Sigmoid colon (tissue), 4 donors: Measurements from ENCODE around the gene GRHPR.

Experiments used
- CTCF ChIP-seq, 4 experiments: fragments of 450-650 bp in 3 of 4; fragments of 200-600 bp in 1 of 4; IDR thresholded peaks; one replicate each; pipeline ENCODE4 v1.5.1; 2016 to 2019; ENCODE audit warnings: antibody characterized with exemption in 4 of 4, mild to moderate bottlenecking in 3 of 4, moderate library complexity in 2 of 4
- EP300 ChIP-seq, 4 donors: sonication (generic); formaldehyde crosslinking; IDR thresholded peaks; one replicate each; pipeline ENCODE4 v1.6.1; 2017; ENCODE audit warnings: antibody characterized with exemption in 4 of 4
- POLR2A ChIP-seq, 2 donors: fragments of 450-650 bp; IDR thresholded peaks; one replicate each; pipeline ENCODE4 v1.6.1; 2016; ENCODE audit warnings: antibody characterized with exemption in 2 of 2, mild to moderate bottlenecking in 2 of 2, moderate library complexity in 2 of 2

- TF ChIP-seq EP300 (IDR thresholded peaks at IDR 0.05) (no peak), CTCF (IDR thresholded peaks at IDR 0.05) (no peak), POLR2A (IDR thresholded peaks at IDR 0.05) (no peak)
These were observed 14.5 kb downstream of the GRHPR start for GRCh38 chr9:37437010-37437409.
